ENCODE results near the gene TRIM66. TPM values are rescaled to one million over a fixed set of nuclear protein-coding genes. Genes with fewer than 3 reads are reported as not detected.
A peak's percentile ranks its signal among the peaks of the same experiment; 100 is the strongest.

Gene TRIM66
- total RNA-seq, 1 donor from 2014 or later = 3.7 TPM

- DNase-seq (ENCODE audit: low read depth in 2 of 2) = no peak
Observed at GRCh38 chr11:8614497-8614896, 68.0 kb downstream of the TRIM66 start.

- peak; percentile 30 to 42 for DNase-seq (ENCODE audit: low read depth in 2 of 2)
Observed at GRCh38 chr11:8613036-8613435, 69.4 kb downstream of the TRIM66 start.

- no peak for DNase-seq (ENCODE audit: low read depth in 2 of 2)
Observed at GRCh38 chr11:8612522-8612921, 69.9 kb downstream of the TRIM66 start.

- peak; percentile 9 to 90 for DNase-seq (ENCODE audit: low read depth in 2 of 2)
Observed at GRCh38 chr11:8610532-8611116, 71.8 kb downstream of the TRIM66 start.

GRCh38 chr11:8608652-8609051, 73.8 kb downstream of the TRIM66 start:
- DNase-seq (ENCODE audit: low read depth in 2 of 2) = no peak

GRCh38 chr11:8605971-8606563, 76.4 kb downstream of the TRIM66 start:
- no peak for DNase-seq (ENCODE audit: low read depth in 2 of 2)

GRCh38 chr11:8604078-8604723, 78.3 kb downstream of the TRIM66 start:
- peak in 1 of 2 donors; percentile 43 for DNase-seq (ENCODE audit: low read depth in 2 of 2)

- DNase-seq (ENCODE audit: low read depth in 2 of 2) = no peak
Observed at GRCh38 chr11:8603696-8604077, 78.8 kb downstream of the TRIM66 start.

GRCh38 chr11:8601376-8602133, 80.9 kb downstream of the TRIM66 start:
- no peak for DNase-seq (ENCODE audit: low read depth in 2 of 2)

- DNase-seq (ENCODE audit: low read depth in 2 of 2) = no peak
Observed at GRCh38 chr11:8598506-8598905, 84.0 kb downstream of the TRIM66 start.

GRCh38 chr11:8597182-8597581, 85.3 kb downstream of the TRIM66 start:
- DNase-seq (ENCODE audit: low read depth in 2 of 2) = no peak

- no peak for DNase-seq (ENCODE audit: low read depth in 2 of 2)
Observed at GRCh38 chr11:8596504-8597046, 85.9 kb downstream of the TRIM66 start.

- DNase-seq (ENCODE audit: low read depth in 2 of 2) = no peak
Observed at GRCh38 chr11:8593935-8594909, 88.2 kb downstream of the TRIM66 start, which contains the start of gene STK33. Gene STK33 (minus strand): TSS chr11:8594228. CDS start chr11:8474905, 119,323 bp downstream.

GRCh38 chr11:8593455-8593854, 89.0 kb downstream of the TRIM66 start:
- no peak for DNase-seq (ENCODE audit: low read depth in 2 of 2)

- no peak for DNase-seq (ENCODE audit: low read depth in 2 of 2)
Observed at GRCh38 chr11:8587915-8588314, 94.5 kb downstream of the TRIM66 start.

GRCh38 chr11:8586805-8587204, 95.7 kb downstream of the TRIM66 start:
- no peak for DNase-seq (ENCODE audit: low read depth in 2 of 2)

- no peak for DNase-seq (ENCODE audit: low read depth in 2 of 2)
Observed at GRCh38 chr11:8586184-8586583, 96.3 kb downstream of the TRIM66 start.

GRCh38 chr11:8584511-8584910, 98.0 kb downstream of the TRIM66 start:
- no peak for DNase-seq (ENCODE audit: low read depth in 2 of 2)

- DNase-seq (ENCODE audit: low read depth in 2 of 2) = no peak
Observed at GRCh38 chr11:8584082-8584481, 98.4 kb downstream of the TRIM66 start.

- no peak for DNase-seq (ENCODE audit: low read depth in 2 of 2)
Observed at GRCh38 chr11:8581300-8581699, 101.2 kb downstream of the TRIM66 start.
